ENCODE measurements around the gene TMPRSS3.

The TMPRSS3 gene

GRCh38 chr21:42382915-42383314 is 12.9 kb downstream of the TMPRSS3 start:
- TF ChIP-seq CTCF (conservative IDR thresholded peaks at IDR 0.05; ENCODE audit: control insufficient read depth, insufficient read depth, low read depth, low read length): no peak
- no peak for DNase-seq (ENCODE audit: low read depth)
- no peak overlapping the region for H3K4me3 ChIP-seq (ENCODE audit: control insufficient read depth, low read depth, low read length)

- H3K4me3 ChIP-seq (ENCODE audit: control insufficient read depth, low read depth, low read length): no peak overlapping the region
- peak; percentile 13 for DNase-seq (ENCODE audit: low read depth)
- TF ChIP-seq CTCF (conservative IDR thresholded peaks at IDR 0.05; ENCODE audit: control insufficient read depth, insufficient read depth, low read depth, low read length): peak; percentile 50
Measured at GRCh38 chr21:42381347-42381984, 14.4 kb downstream of the TMPRSS3 start.

- no peak for TF ChIP-seq CTCF (conservative IDR thresholded peaks at IDR 0.05; ENCODE audit: control insufficient read depth, insufficient read depth, low read depth, low read length)
- H3K4me3 ChIP-seq (ENCODE audit: control insufficient read depth, low read depth, low read length): no peak overlapping the region
- DNase-seq (ENCODE audit: low read depth): no peak
Measured at GRCh38 chr21:42379426-42380215, 16.2 kb downstream of the TMPRSS3 start.

GRCh38 chr21:42378418-42378817 is 17.4 kb downstream of the TMPRSS3 start:
- no peak for TF ChIP-seq CTCF (conservative IDR thresholded peaks at IDR 0.05; ENCODE audit: control insufficient read depth, insufficient read depth, low read depth, low read length)
- no peak overlapping the region for H3K4me3 ChIP-seq (ENCODE audit: control insufficient read depth, low read depth, low read length)
- DNase-seq (ENCODE audit: low read depth): no peak

- no peak for TF ChIP-seq CTCF (conservative IDR thresholded peaks at IDR 0.05; ENCODE audit: control insufficient read depth, insufficient read depth, low read depth, low read length)
- DNase-seq (ENCODE audit: low read depth): no peak
- no peak overlapping the region for H3K4me3 ChIP-seq (ENCODE audit: control insufficient read depth, low read depth, low read length)
Measured at GRCh38 chr21:42377951-42378340, 17.9 kb downstream of the TMPRSS3 start.

- no peak overlapping the region for H3K4me3 ChIP-seq (ENCODE audit: control insufficient read depth, low read depth, low read length)
- no peak for DNase-seq (ENCODE audit: low read depth)
- TF ChIP-seq CTCF (conservative IDR thresholded peaks at IDR 0.05; ENCODE audit: control insufficient read depth, insufficient read depth, low read depth, low read length): no peak
Measured at GRCh38 chr21:42377211-42377950, 18.5 kb downstream of the TMPRSS3 start.
